H9 (cell line): ENCODE results near the gene FAM120A. TPM values are rescaled to one million over a fixed set of nuclear protein-coding genes. Genes with fewer than 3 reads are reported as not detected.

Experiments
- DNase-seq: peaks from one replicate; pipeline ENCODE4 v3.0.0-alpha.2; 2017
- H2AFZ ChIP-seq: one replicate; pipeline ENCODE4 v1.6.1; 2013; ENCODE audit warnings: mild to moderate bottlenecking, low read length, control low read depth, moderate library complexity
- H2AK5ac ChIP-seq: 2 replicates; pipeline ENCODE4 v1.6.1; 2013; ENCODE audit warnings: low read length, control low read depth, mixed read lengths; ENCODE audit not compliant: insufficient read length
- H2BK120ac ChIP-seq: one replicate; pipeline ENCODE4 v1.6.1; 2013; ENCODE audit warnings: low read depth, mild to moderate bottlenecking, low read length, control low read depth, inconsistent platforms; ENCODE audit not compliant: poor library complexity, severe bottlenecking
- H2BK12ac ChIP-seq: 2 replicates; pipeline ENCODE4 v1.6.1; 2013; ENCODE audit warnings: low read length, control low read depth, mixed read lengths, low read depth; ENCODE audit not compliant: insufficient read length
- H2BK15ac ChIP-seq: 2 replicates; pipeline ENCODE4 v1.6.1; 2013; ENCODE audit warnings: low read depth, low read length, control low read depth
- H2BK20ac ChIP-seq: one replicate; pipeline ENCODE4 v1.6.1; 2013; ENCODE audit warnings: low read depth, mild to moderate bottlenecking, low read length, control low read depth, inconsistent platforms; ENCODE audit not compliant: poor library complexity, severe bottlenecking
- H2BK5ac ChIP-seq: 2 replicates; pipeline ENCODE4 v1.6.1; 2013; ENCODE audit warnings: low read length, control low read depth, mixed read lengths; ENCODE audit not compliant: insufficient read length
- H3K14ac ChIP-seq: 2 replicates; pipeline ENCODE4 v1.6.1; 2013; ENCODE audit warnings: low read length, control low read depth; ENCODE audit not compliant: insufficient read depth
- H3K18ac ChIP-seq: 2 replicates; pipeline ENCODE4 v1.6.1; 2013; ENCODE audit warnings: low read depth, mild to moderate bottlenecking, mixed read lengths, low read length, control low read depth; ENCODE audit not compliant: insufficient read length
- H3K23ac ChIP-seq: 2 replicates; pipeline ENCODE4 v1.6.1; 2013; ENCODE audit warnings: low read length, control low read depth, mixed read lengths, low read depth; ENCODE audit not compliant: insufficient read length
- H3K23me2 ChIP-seq: 2 replicates; pipeline ENCODE4 v1.6.1; 2013; ENCODE audit warnings: low read depth, mild to moderate bottlenecking, mixed read lengths, low read length, control low read depth; ENCODE audit not compliant: insufficient read length, poor library complexity, severe bottlenecking
- H3K27ac ChIP-seq: 2 replicates; pipeline ENCODE4 v1.5.1; 2013; ENCODE audit warnings: low read length, control low read depth, mixed read lengths, low read depth; ENCODE audit not compliant: insufficient read length
- H3K27me3 ChIP-seq: 2 replicates; pipeline ENCODE4 v1.6.1; 2013; ENCODE audit warnings: low read length, control low read depth, inconsistent platforms; ENCODE audit not compliant: insufficient read depth
- H3K4ac ChIP-seq: 2 replicates; pipeline ENCODE4 v1.6.1; 2013; ENCODE audit warnings: low read depth, mild to moderate bottlenecking, control low read depth, inconsistent platforms, low read length, moderate library complexity
- H3K4me1 ChIP-seq: 2 replicates; pipeline ENCODE4 v1.6.1; 2013; ENCODE audit warnings: low read length, control low read depth, inconsistent platforms; ENCODE audit not compliant: insufficient read depth
- H3K4me2 ChIP-seq: 2 replicates; pipeline ENCODE4 v1.6.1; 2013; ENCODE audit warnings: low read length, control low read depth, mixed read lengths; ENCODE audit not compliant: insufficient read length, insufficient read depth
- H3K56ac ChIP-seq: 2 replicates; pipeline ENCODE4 v1.6.1; 2013; ENCODE audit warnings: low read depth, mild to moderate bottlenecking, mixed read lengths, low read length, control low read depth; ENCODE audit not compliant: insufficient read length
- H3K79me1 ChIP-seq: 2 replicates; pipeline ENCODE4 v1.6.1; 2013; ENCODE audit warnings: low read depth, mild to moderate bottlenecking, moderate library complexity, low read length, control low read depth, inconsistent platforms; ENCODE audit not compliant: insufficient read depth, poor library complexity, severe bottlenecking
- H3K79me2 ChIP-seq: 2 replicates; pipeline ENCODE4 v1.6.1; 2013; ENCODE audit warnings: low read length, control low read depth, inconsistent platforms; ENCODE audit not compliant: insufficient read depth
- H3K9ac ChIP-seq: 2 replicates; pipeline ENCODE4 v1.6.1; 2013; ENCODE audit warnings: low read length, control low read depth, mixed read lengths; ENCODE audit not compliant: insufficient read length; ENCODE audit errors: extremely low read depth
- H3K9me3 ChIP-seq: one replicate; pipeline ENCODE4 v1.6.1; 2013; ENCODE audit warnings: low read depth, low read length, inconsistent platforms; ENCODE audit not compliant: control insufficient read depth
- H3T11ph ChIP-seq: one replicate; pipeline ENCODE4 v1.6.1; 2013; ENCODE audit warnings: mild to moderate bottlenecking, low read length, control low read depth, inconsistent platforms
- H4K20me1 ChIP-seq: one replicate; pipeline ENCODE4 v1.6.1; 2013; ENCODE audit not compliant: control insufficient read depth, insufficient read length, insufficient read depth
- H4K5ac ChIP-seq: 2 replicates; pipeline ENCODE4 v1.6.1; 2013; ENCODE audit warnings: low read depth, mild to moderate bottlenecking, mixed read lengths, low read length, control low read depth; ENCODE audit not compliant: insufficient read length
- H4K8ac ChIP-seq: replicated peaks from 2 replicates; pipeline ENCODE4 v1.6.1; 2013; ENCODE audit warnings: low read length, control low read depth, mixed read lengths, low read depth; ENCODE audit not compliant: insufficient read length
- H4K91ac ChIP-seq: 2 replicates; pipeline ENCODE4 v1.6.1; 2013; ENCODE audit warnings: low read depth, mild to moderate bottlenecking, moderate library complexity, mixed read lengths, low read length, control low read depth; ENCODE audit not compliant: insufficient read length
- H3K27ac Mint-ChIP-seq, 3 experiments: 2 replicates in 2 of 3; 3 replicates in 1 of 3; pipeline ENCODE4 v1.8.0; 2020 to 2021; ENCODE audit warnings: mixed read lengths in 3 of 3, mild to moderate bottlenecking in 1 of 3, moderate library complexity in 1 of 3
- H3K27me3 Mint-ChIP-seq: 2 replicates; pipeline ENCODE4 v1.8.0; 2021; ENCODE audit warnings: low read depth, mild to moderate bottlenecking, moderate library complexity, mixed read lengths
- H3K36me3 Mint-ChIP-seq, 3 experiments: 2 replicates in 2 of 3; 3 replicates in 1 of 3; pipeline ENCODE4 v1.8.0; 2020 to 2021; ENCODE audit warnings: low read depth in 3 of 3, mixed read lengths in 3 of 3; ENCODE audit not compliant: insufficient read depth in 1 of 3
- H3K4me1 Mint-ChIP-seq, 2 experiments: 2 replicates each; pipeline ENCODE4 v1.8.0; 2020; ENCODE audit warnings: mixed read lengths in 2 of 2
- H3K4me3 Mint-ChIP-seq, 2 experiments: 2 replicates in 1 of 2; 3 replicates in 1 of 2; pipeline ENCODE4 v1.8.0; 2020 to 2021; ENCODE audit warnings: mild to moderate bottlenecking in 2 of 2, mixed read lengths in 2 of 2, moderate library complexity in 1 of 2
- H3K9me3 Mint-ChIP-seq, 2 experiments: 2 replicates in 1 of 2; 3 replicates in 1 of 2; pipeline ENCODE4 v1.8.0; 2020; ENCODE audit warnings: mild to moderate bottlenecking in 2 of 2, mixed read lengths in 2 of 2, moderate library complexity in 1 of 2
- total RNA-seq: library from RNA; stranded (reverse); gene quantifications from 2 replicates; pipeline ENCODE4 v1.2.1, GENCODE V29; 2021
- TF ChIP-seq, protein P1 (sequence below): fragments of 200-600 bp; sonication (generic); conservative IDR thresholded peaks from 3 replicates; pipeline ENCODE4 v1.8.0; 2021; ENCODE audit warnings: antibody characterized with exemption, mild to moderate bottlenecking

FAM120A gene
- total RNA-seq, 1 experiment from 2014 or later: 57.7 TPM

DNA sequence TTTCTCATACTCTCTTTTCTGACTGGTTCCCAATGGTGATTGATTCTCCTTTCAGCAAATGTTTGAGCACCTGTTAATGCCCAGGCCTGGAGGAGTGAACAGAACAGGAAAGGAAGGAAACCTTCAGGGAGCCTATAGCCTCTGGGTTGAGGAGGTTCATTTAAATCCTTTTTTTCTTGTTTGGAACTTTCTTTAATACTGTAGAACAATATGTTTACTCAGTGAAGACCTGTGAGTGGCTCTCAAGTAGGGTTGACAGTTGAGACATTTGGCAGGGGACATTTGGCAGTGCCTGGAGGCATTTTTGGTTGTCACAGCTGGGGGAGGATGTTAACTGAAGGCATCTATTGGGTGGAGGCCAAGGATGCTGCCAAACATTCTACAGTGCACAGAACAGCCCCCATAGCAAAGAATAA lies 8.0 kb downstream of the FAM120A start:
- no peak overlapping the region for H2AFZ ChIP-seq
- Mint-ChIP-seq H3K4me1 (peaks cover 54 to 64% of the 10 kb centered on the region in 2 experiments), H3K36me3 (no peaks in the 10 kb centered on the region; a peak in 2 of 7 replicates), H3K4me3 (no peak overlapping the region), H3K27ac (peak overlapping the region in 1 of 3 experiments; percentile 62; a peak in 2 of 7 replicates), H3K9me3 (no peaks in the 10 kb centered on the region), H3K27me3 (no peaks in the 10 kb centered on the region)
- H2BK12ac ChIP-seq: no peak overlapping the region
- no peak overlapping the region for H4K5ac ChIP-seq
- H3K9ac ChIP-seq: no peak overlapping the region
- no peak for DNase-seq
- H2BK120ac ChIP-seq: no peak overlapping the region
- H3K27me3 ChIP-seq: no peaks in the 10 kb centered on the region
- H2BK20ac ChIP-seq: no peak overlapping the region
- H3K9me3 ChIP-seq: no peaks in the 10 kb centered on the region
- no peaks in the 10 kb centered on the region for H4K20me1 ChIP-seq
- H3T11ph ChIP-seq: no peak overlapping the region
- no peak overlapping the region for H3K27ac ChIP-seq
- no peak overlapping the region for H2AK5ac ChIP-seq
- H3K4ac ChIP-seq: no peak overlapping the region
- H4K8ac ChIP-seq: no peak overlapping the region
- no peak overlapping the region for H2BK15ac ChIP-seq
- H4K91ac ChIP-seq: no peak overlapping the region
- H2BK5ac ChIP-seq: no peak overlapping the region
- TF ChIP-seq, protein P1, sequence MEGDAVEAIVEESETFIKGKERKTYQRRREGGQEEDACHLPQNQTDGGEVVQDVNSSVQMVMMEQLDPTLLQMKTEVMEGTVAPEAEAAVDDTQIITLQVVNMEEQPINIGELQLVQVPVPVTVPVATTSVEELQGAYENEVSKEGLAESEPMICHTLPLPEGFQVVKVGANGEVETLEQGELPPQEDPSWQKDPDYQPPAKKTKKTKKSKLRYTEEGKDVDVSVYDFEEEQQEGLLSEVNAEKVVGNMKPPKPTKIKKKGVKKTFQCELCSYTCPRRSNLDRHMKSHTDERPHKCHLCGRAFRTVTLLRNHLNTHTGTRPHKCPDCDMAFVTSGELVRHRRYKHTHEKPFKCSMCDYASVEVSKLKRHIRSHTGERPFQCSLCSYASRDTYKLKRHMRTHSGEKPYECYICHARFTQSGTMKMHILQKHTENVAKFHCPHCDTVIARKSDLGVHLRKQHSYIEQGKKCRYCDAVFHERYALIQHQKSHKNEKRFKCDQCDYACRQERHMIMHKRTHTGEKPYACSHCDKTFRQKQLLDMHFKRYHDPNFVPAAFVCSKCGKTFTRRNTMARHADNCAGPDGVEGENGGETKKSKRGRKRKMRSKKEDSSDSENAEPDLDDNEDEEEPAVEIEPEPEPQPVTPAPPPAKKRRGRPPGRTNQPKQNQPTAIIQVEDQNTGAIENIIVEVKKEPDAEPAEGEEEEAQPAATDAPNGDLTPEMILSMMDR: no peak
- H3K4me1 ChIP-seq: peaks cover 11% of the 10 kb centered on the region; the same call in 1 of the 2 replicates
- peaks cover 46% of the 10 kb centered on the region for H3K79me2 ChIP-seq
- no peak overlapping the region for H3K4me2 ChIP-seq
- H3K14ac ChIP-seq: no peak overlapping the region
- H3K56ac ChIP-seq: no peak overlapping the region
- H3K79me1 ChIP-seq: peaks cover 14% of the 10 kb centered on the region
- H3K23me2 ChIP-seq: no peaks in the 10 kb centered on the region
- H3K23ac ChIP-seq: no peak overlapping the region
- no peak overlapping the region for H3K18ac ChIP-seq
